Measurements from ENCODE around the gene SPSB1.
A peak's percentile ranks its signal among the peaks of the same experiment; 100 is the strongest.

SPSB1 gene

GRCh38 chr1:9397997-9398526 lies 105.4 kb downstream of the SPSB1 start:
- DNase-seq, result peak; percentile 35

GRCh38 chr1:9399510-9400424 lies 107.1 kb downstream of the SPSB1 start:
- peak; percentile 28 for DNase-seq

- DNase-seq, result peak; percentile 25
These were observed 107.9 kb downstream of the SPSB1 start for GRCh38 chr1:9400425-9401079.

- DNase-seq, result no peak
These were observed 108.4 kb downstream of the SPSB1 start for GRCh38 chr1:9401080-9401453.

- no peak for DNase-seq
These were observed 109.5 kb downstream of the SPSB1 start for GRCh38 chr1:9402256-9402616.

- no peak for DNase-seq
These were observed 110.1 kb downstream of the SPSB1 start for GRCh38 chr1:9402717-9403225.

- DNase-seq, result no peak
These were observed 111.6 kb downstream of the SPSB1 start for GRCh38 chr1:9404117-9404914.

- no peak for DNase-seq
These were observed 113.4 kb downstream of the SPSB1 start for GRCh38 chr1:9406111-9406510.

- peak; percentile 73 for DNase-seq
These were observed 118.1 kb downstream of the SPSB1 start for GRCh38 chr1:9410737-9411297.

- DNase-seq, result no peak
These were observed 120.6 kb downstream of the SPSB1 start for GRCh38 chr1:9413071-9413876.

- no peak for DNase-seq
These were observed 121.2 kb downstream of the SPSB1 start for GRCh38 chr1:9413877-9414213.

GRCh38 chr1:9416506-9416905 lies 123.8 kb downstream of the SPSB1 start:
- no peak for DNase-seq

- no peak for DNase-seq
These were observed 124.3 kb downstream of the SPSB1 start for GRCh38 chr1:9416918-9417500.

- DNase-seq, result no peak
These were observed 125.0 kb downstream of the SPSB1 start for GRCh38 chr1:9417695-9418094.

GRCh38 chr1:9418851-9419250 lies 126.2 kb downstream of the SPSB1 start:
- no peak for DNase-seq
